Activated T-cell treated with anti-CD3 and anti-CD28 coated beads for 4 hours (primary cell): ENCODE data around the gene MBOAT7.
"Not testable (repeated sequence)": the region's sequence is repeated elsewhere in the genome, so short reads cannot be mapped to it uniquely, and the experiment has no call there.

Experiments
- DNase-seq: peaks from one replicate; pipeline ENCODE4 v3.0.0-alpha.2; 2020

MBOAT7 gene

GRCh38 chr19:54189145-54189734 is at the start of gene MBOAT7:
TSS of gene MBOAT7 (minus strand) at chr19:54189580. CDS start at chr19:54188508, 1,072 bp downstream.
- peak; percentile 27 for DNase-seq

GRCh38 chr19:54233941-54234340 is 44.6 kb upstream of the MBOAT7 start:
- no peak for DNase-seq

- peak; percentile 84 for DNase-seq
Measured at GRCh38 chr19:54231077-54231931, 41.9 kb upstream of the MBOAT7 start.

GRCh38 chr19:54230031-54230430 is 40.7 kb upstream of the MBOAT7 start:
- no peak for DNase-seq

- no peak for DNase-seq
Measured at GRCh38 chr19:54229146-54229545, 39.8 kb upstream of the MBOAT7 start.

- not testable (repeated sequence) for DNase-seq
Measured at GRCh38 chr19:54224619-54225018, 35.2 kb upstream of the MBOAT7 start.

- not testable (repeated sequence) for DNase-seq
Measured at GRCh38 chr19:54223937-54224281, 34.5 kb upstream of the MBOAT7 start.

- DNase-seq: not testable (repeated sequence)
Measured at GRCh38 chr19:54223277-54223936, 34.0 kb upstream of the MBOAT7 start.

GRCh38 chr19:54222474-54223276 is 33.3 kb upstream of the MBOAT7 start, which contains the start of gene LILRB3:
TSS of gene LILRB3 (minus strand) at chr19:54223007. CDS start at chr19:54222976, 31 bp downstream.
- not testable (repeated sequence) for DNase-seq

GRCh38 chr19:54221947-54222346 is 32.6 kb upstream of the MBOAT7 start:
- DNase-seq: not testable (repeated sequence)

GRCh38 chr19:54219702-54220101 is 30.3 kb upstream of the MBOAT7 start:
- not testable (repeated sequence) for DNase-seq

- DNase-seq: no peak
Measured at GRCh38 chr19:54218960-54219661, 29.7 kb upstream of the MBOAT7 start.

GRCh38 chr19:54218259-54218658 is 28.9 kb upstream of the MBOAT7 start:
- DNase-seq: no peak

- not testable (repeated sequence) for DNase-seq
Measured at GRCh38 chr19:54217517-54218247, 28.3 kb upstream of the MBOAT7 start.

- DNase-seq: no peak
Measured at GRCh38 chr19:54216869-54217268, 27.5 kb upstream of the MBOAT7 start.

- DNase-seq: not testable (repeated sequence)
Measured at GRCh38 chr19:54214734-54215133, 25.4 kb upstream of the MBOAT7 start.

GRCh38 chr19:54214217-54214616 is 24.8 kb upstream of the MBOAT7 start:
- not testable (repeated sequence) for DNase-seq

GRCh38 chr19:54211235-54211634 is 21.9 kb upstream of the MBOAT7 start:
- no peak for DNase-seq

- DNase-seq: no peak
Measured at GRCh38 chr19:54209811-54210494, 20.6 kb upstream of the MBOAT7 start.

GRCh38 chr19:54209058-54209810 is 19.9 kb upstream of the MBOAT7 start:
- no peak for DNase-seq
